ENCODE results near the gene LIG3. TPM values are rescaled to one million over a fixed set of nuclear protein-coding genes. Genes with fewer than 3 reads are reported as not detected.
A peak's percentile ranks its signal among the peaks of the same experiment; 100 is the strongest.

The LIG3 gene
- total and polyA plus RNA-seq, 2 experiments from 2014 or later: 16.4 to 119 TPM

DNA sequence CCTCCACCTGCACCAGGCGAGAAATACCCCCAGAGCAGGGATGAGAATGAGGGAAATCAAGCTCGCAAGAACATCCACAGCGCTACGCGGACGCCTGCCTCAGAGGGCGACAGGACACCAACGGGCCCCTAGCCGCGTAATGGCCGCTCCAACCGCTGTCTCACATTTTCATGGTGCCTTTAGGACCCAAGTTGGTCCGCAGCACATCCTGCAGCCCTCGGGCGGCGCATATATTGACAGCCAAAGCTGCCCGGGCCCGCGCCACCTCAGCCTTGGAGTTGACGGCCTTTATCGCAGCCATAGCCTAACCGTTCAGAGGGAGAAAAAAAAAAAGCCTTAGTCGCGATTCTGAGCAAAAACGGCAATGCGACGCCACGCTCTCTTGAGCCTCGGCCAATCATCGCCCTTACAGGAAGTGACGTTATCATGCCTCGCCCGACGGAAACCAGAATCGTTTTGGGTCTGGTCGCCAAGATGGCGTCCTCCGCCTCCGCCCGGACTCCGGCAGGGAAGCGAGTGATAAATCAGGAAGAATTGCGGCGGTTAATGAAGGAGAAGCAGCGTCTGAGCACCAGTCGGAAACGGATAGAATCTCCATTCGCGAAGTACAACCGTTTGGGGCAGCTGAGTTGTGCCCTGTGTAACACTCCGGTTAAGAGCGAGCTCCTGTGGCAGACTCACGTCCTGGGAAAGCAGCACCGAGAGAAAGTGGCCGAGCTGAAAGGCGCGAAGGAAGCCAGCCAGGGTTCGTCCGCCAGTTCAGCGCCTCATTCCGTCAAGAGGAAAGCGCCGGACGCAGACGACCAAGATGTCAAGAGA is 19.0 kb upstream of the LIG3 start, which contains the start of the genes CCT6B and ZNF830:
CCT6B (minus strand) TSS at position 368 of the 819 bp plus-strand sequence; CDS start at position 301, 67 bp downstream.
ZNF830 (plus strand) TSS at position 448 of the 819 bp plus-strand sequence; CDS start at position 475, 27 bp downstream.
- DNase-seq (ENCODE audit: low spot score): peak; percentile 98
- no peaks in the 10 kb centered on the region; the same call in 2 of the 3 replicates for H3K9me3 Mint-ChIP-seq
- no peaks in the 10 kb centered on the region for H4K20me1 ChIP-seq (replicated peaks; ENCODE audit: insufficient read depth)
- H3K27me3 ChIP-seq (ENCODE audit: insufficient read depth): peaks cover 11% of the 10 kb centered on the region
- peak within 1 kb of the TSS; percentile 86 for H3K4me2 ChIP-seq
- H3K4me3 Mint-ChIP-seq: peak within 1 kb of the TSS; percentile 100
- H3K4me1 Mint-ChIP-seq: peaks cover 3% of the 10 kb centered on the region; the same call in 2 of the 3 replicates
- TF ChIP-seq, protein P1, sequence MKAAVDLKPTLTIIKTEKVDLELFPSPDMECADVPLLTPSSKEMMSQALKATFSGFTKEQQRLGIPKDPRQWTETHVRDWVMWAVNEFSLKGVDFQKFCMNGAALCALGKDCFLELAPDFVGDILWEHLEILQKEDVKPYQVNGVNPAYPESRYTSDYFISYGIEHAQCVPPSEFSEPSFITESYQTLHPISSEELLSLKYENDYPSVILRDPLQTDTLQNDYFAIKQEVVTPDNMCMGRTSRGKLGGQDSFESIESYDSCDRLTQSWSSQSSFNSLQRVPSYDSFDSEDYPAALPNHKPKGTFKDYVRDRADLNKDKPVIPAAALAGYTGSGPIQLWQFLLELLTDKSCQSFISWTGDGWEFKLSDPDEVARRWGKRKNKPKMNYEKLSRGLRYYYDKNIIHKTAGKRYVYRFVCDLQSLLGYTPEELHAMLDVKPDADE (IDR thresholded peaks at IDR 0.05): peak; percentile 72
- peak; percentile 94 for TF ChIP-seq CREB1 (CRISPR knock-in tag; IDR thresholded peaks at IDR 0.05; ENCODE audit: low read depth)
- peak; percentile 94 for TF ChIP-seq POLR2AphosphoS5 (IDR thresholded peaks at IDR 0.05; ENCODE audit: low read depth)
- TF ChIP-seq ZNF114 (CRISPR knock-in tag; IDR thresholded peaks at IDR 0.05): no peak
- peak within 1 kb of the TSS; percentile 100 for H3K27ac Mint-ChIP-seq
- H3K4me1 ChIP-seq (ENCODE audit: insufficient read depth): 0 out of 2 replicates have a peak, but pooled peaks cover 5% of the 10 kb centered on the region
- H3K27me3 Mint-ChIP-seq (ENCODE audit: insufficient read depth, low read depth, poor library complexity): peaks cover 4% of the 10 kb centered on the region
- H3F3A ChIP-seq (replicated peaks; ENCODE audit: low read depth): no peaks in the 10 kb centered on the region
- ATAC-seq: peak; percentile 93
- H3K4me3 ChIP-seq: peak within 1 kb of the TSS; percentile 75
- peaks cover 24% of the 10 kb centered on the region for H3K79me2 ChIP-seq (replicated peaks; ENCODE audit: insufficient read depth)
- peak within 1 kb of the TSS; percentile 87 for H2AFZ ChIP-seq
- peaks cover 13% of the 10 kb centered on the region for H3K36me3 Mint-ChIP-seq (ENCODE audit: low read depth)
- peaks cover 12% of the 10 kb centered on the region; the same call in 1 of the 2 replicates for H3K36me3 ChIP-seq (ENCODE audit: insufficient read depth)
- H3K9me2 ChIP-seq (ENCODE audit: insufficient read depth): 0 out of 2 replicates have a peak, but pooled peaks cover 3% of the 10 kb centered on the region
- H3K27ac ChIP-seq (ENCODE audit: low read depth): peak within 1 kb of the TSS; percentile 95

DNA sequence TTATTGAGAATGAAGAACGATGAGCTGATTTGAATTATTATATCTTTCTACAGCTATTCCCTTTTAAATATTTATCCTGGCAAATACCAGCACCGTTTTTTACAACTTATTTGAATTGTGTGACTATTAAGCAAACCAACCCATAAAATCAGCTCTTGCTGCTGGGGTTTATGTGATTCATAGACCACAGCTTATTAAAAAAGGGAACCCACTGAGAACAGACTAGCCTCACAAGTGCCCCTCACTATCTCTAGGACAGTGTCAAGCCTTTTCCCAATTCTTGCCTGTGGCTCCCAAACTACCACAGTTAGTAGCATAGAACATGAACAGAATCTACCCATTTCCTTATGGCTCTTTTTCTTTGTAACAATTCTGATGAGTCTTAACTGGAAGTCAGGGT is 6.1 kb upstream of the LIG3 start:
- Histone ChIP-seq H3K9me2 (ENCODE audit: insufficient read depth) (no peaks in the 10 kb centered on the region), H3K36me3 (ENCODE audit: insufficient read depth) (no peaks in the 10 kb centered on the region), H3K4me1 (ENCODE audit: insufficient read depth) (no peaks in the 10 kb centered on the region), H3K27me3 (ENCODE audit: insufficient read depth) (no peaks in the 10 kb centered on the region), H3K4me3 (no peak overlapping the region), H3K27ac (ENCODE audit: low read depth) (no peak overlapping the region), H3F3A (replicated peaks; ENCODE audit: low read depth) (no peaks in the 10 kb centered on the region), H2AFZ (no peak overlapping the region), H4K20me1 (replicated peaks; ENCODE audit: insufficient read depth) (no peaks in the 10 kb centered on the region; the same call in 1 of the 2 replicates), H3K79me2 (replicated peaks; ENCODE audit: insufficient read depth) (no peaks in the 10 kb centered on the region), H3K4me2 (no peak overlapping the region)
- Mint-ChIP-seq H3K4me1 (peaks cover 2% of the 10 kb centered on the region; the same call in 1 of the 3 replicates), H3K9me3 (no peaks in the 10 kb centered on the region), H3K36me3 (ENCODE audit: low read depth) (no peaks in the 10 kb centered on the region), H3K27ac (no peak overlapping the region), H3K4me3 (no peak overlapping the region), H3K27me3 (ENCODE audit: insufficient read depth, low read depth, poor library complexity) (peaks cover 2% of the 10 kb centered on the region)
- DNase-seq (ENCODE audit: low spot score): no peak
- no peak for ATAC-seq
- TF ChIP-seq EZH2 (IDR thresholded peaks at IDR 0.05; ENCODE audit: low read depth, unreplicated experiment): no peak
- no peak for TF ChIP-seq ZNF331 (CRISPR knock-in tag; IDR thresholded peaks at IDR 0.05; ENCODE audit: low read depth)
- no peak for TF ChIP-seq POLR2AphosphoS5 (IDR thresholded peaks at IDR 0.05; ENCODE audit: low read depth)
- TF ChIP-seq, protein P1 (IDR thresholded peaks at IDR 0.05): no peak
- no peak for TF ChIP-seq CREB1 (CRISPR knock-in tag; IDR thresholded peaks at IDR 0.05; ENCODE audit: low read depth)
- TF ChIP-seq, protein P2, sequence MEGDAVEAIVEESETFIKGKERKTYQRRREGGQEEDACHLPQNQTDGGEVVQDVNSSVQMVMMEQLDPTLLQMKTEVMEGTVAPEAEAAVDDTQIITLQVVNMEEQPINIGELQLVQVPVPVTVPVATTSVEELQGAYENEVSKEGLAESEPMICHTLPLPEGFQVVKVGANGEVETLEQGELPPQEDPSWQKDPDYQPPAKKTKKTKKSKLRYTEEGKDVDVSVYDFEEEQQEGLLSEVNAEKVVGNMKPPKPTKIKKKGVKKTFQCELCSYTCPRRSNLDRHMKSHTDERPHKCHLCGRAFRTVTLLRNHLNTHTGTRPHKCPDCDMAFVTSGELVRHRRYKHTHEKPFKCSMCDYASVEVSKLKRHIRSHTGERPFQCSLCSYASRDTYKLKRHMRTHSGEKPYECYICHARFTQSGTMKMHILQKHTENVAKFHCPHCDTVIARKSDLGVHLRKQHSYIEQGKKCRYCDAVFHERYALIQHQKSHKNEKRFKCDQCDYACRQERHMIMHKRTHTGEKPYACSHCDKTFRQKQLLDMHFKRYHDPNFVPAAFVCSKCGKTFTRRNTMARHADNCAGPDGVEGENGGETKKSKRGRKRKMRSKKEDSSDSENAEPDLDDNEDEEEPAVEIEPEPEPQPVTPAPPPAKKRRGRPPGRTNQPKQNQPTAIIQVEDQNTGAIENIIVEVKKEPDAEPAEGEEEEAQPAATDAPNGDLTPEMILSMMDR (conservative IDR thresholded peaks at IDR 0.05; ENCODE audit: low read depth in 2 of 2): no peak
- TF ChIP-seq STAT1 (IDR thresholded peaks at IDR 0.05; ENCODE audit: unreplicated experiment): no peak
- TF ChIP-seq ZNF114 (CRISPR knock-in tag; IDR thresholded peaks at IDR 0.05): no peak
- TF ChIP-seq NANOG (IDR thresholded peaks at IDR 0.05; ENCODE audit: borderline replicate concordance): no peak
